ENCODE results near the gene PSG2. TPM values are rescaled to one million over a fixed set of nuclear protein-coding genes. Genes with fewer than 3 reads are reported as not detected.
"Not testable (repeated sequence)": the region's sequence is repeated elsewhere in the genome, so short reads cannot be mapped to it uniquely, and the experiment has no call there.

PSG2 gene
- total and polyA plus RNA-seq, 7 experiments from 2014 or later = 0.19 TPM; not detected in 6

- H3K4me1 ChIP-seq (ENCODE audit: control insufficient read depth in 2 of 2, insufficient read depth in 2 of 2, low read length in 2 of 2); H3K36me3 Mint-ChIP-seq; CTCF ChIA-PET; H3K4me3 ChIP-seq (ENCODE audit: low read length); H3K27ac ChIP-seq (ENCODE audit: low read depth, low read length); H3K9me3 ChIP-seq (ENCODE audit: control insufficient read depth in 2 of 3, low read length in 3 of 3); intact Hi-C loops (cut with micrococcal nuclease); H3K36me3 ChIP-seq (ENCODE audit: control insufficient read depth in 2 of 3, insufficient read depth in 3 of 3, low read length in 3 of 3); DNase-seq; H3K4me3 Mint-ChIP-seq; H3K27ac Mint-ChIP-seq; H3K9me3 Mint-ChIP-seq; H3K27me3 ChIP-seq (ENCODE audit: control insufficient read depth in 2 of 2, insufficient read depth in 2 of 2, low read length in 2 of 2); POLR2A ChIA-PET; ATAC-seq; H3K4me1 Mint-ChIP-seq: not testable (repeated sequence)
- peaks cover 0 to 44% (median 28%) of the 10 kb centered on the region in 5 donors for H3K27me3 Mint-ChIP-seq
Measured at GRCh38 chr19:43027061-43027460, 55.4 kb downstream of the PSG2 start.

- ATAC-seq; CTCF ChIA-PET; H3K27ac Mint-ChIP-seq; H3K9me3 Mint-ChIP-seq; H3K4me3 Mint-ChIP-seq; H3K27ac ChIP-seq (ENCODE audit: low read depth, low read length); DNase-seq; H3K4me3 ChIP-seq (ENCODE audit: low read length); H3K9me3 ChIP-seq (ENCODE audit: control insufficient read depth in 2 of 3, low read length in 3 of 3); POLR2A ChIA-PET; H3K4me1 ChIP-seq (ENCODE audit: control insufficient read depth in 2 of 2, insufficient read depth in 2 of 2, low read length in 2 of 2); H3K36me3 Mint-ChIP-seq; H3K4me1 Mint-ChIP-seq; H3K27me3 ChIP-seq (ENCODE audit: control insufficient read depth in 2 of 2, insufficient read depth in 2 of 2, low read length in 2 of 2); H3K36me3 ChIP-seq (ENCODE audit: control insufficient read depth in 2 of 3, insufficient read depth in 3 of 3, low read length in 3 of 3); intact Hi-C loops (cut with micrococcal nuclease): not testable (repeated sequence)
- peaks cover 0 to 40% (median 26%) of the 10 kb centered on the region in 5 donors for H3K27me3 Mint-ChIP-seq
Measured at GRCh38 chr19:43026369-43026768, 56.1 kb downstream of the PSG2 start, which contains the start of gene PSG11. Gene PSG11, minus strand, starts transcription at chr19:43026469. Its CDS starts 97 bp downstream, at chr19:43026372.

GRCh38 chr19:43022098-43022497 is 60.4 kb downstream of the PSG2 start:
- POLR2A ChIA-PET; H3K27ac Mint-ChIP-seq; DNase-seq; CTCF ChIA-PET; ATAC-seq; H3K9me3 Mint-ChIP-seq; H3K4me3 ChIP-seq (ENCODE audit: low read length); intact Hi-C loops (cut with micrococcal nuclease); H3K27ac ChIP-seq (ENCODE audit: low read depth, low read length); H3K36me3 ChIP-seq (ENCODE audit: control insufficient read depth in 2 of 3, insufficient read depth in 3 of 3, low read length in 3 of 3); H3K4me1 ChIP-seq (ENCODE audit: control insufficient read depth in 2 of 2, insufficient read depth in 2 of 2, low read length in 2 of 2); H3K4me3 Mint-ChIP-seq; H3K36me3 Mint-ChIP-seq; H3K9me3 ChIP-seq (ENCODE audit: control insufficient read depth in 2 of 3, low read length in 3 of 3); H3K4me1 Mint-ChIP-seq; H3K27me3 ChIP-seq (ENCODE audit: control insufficient read depth in 2 of 2, insufficient read depth in 2 of 2, low read length in 2 of 2): not testable (repeated sequence)
- H3K27me3 Mint-ChIP-seq = peaks cover 0 to 21% (median 12%) of the 10 kb centered on the region in 5 donors

GRCh38 chr19:43021629-43022028 is 60.9 kb downstream of the PSG2 start:
- H3K4me1 ChIP-seq (ENCODE audit: control insufficient read depth in 2 of 2, insufficient read depth in 2 of 2, low read length in 2 of 2); H3K9me3 ChIP-seq (ENCODE audit: control insufficient read depth in 2 of 3, low read length in 3 of 3); CTCF ChIA-PET; intact Hi-C loops (cut with micrococcal nuclease); POLR2A ChIA-PET; H3K36me3 ChIP-seq (ENCODE audit: control insufficient read depth in 2 of 3, insufficient read depth in 3 of 3, low read length in 3 of 3); H3K36me3 Mint-ChIP-seq; H3K27me3 ChIP-seq (ENCODE audit: control insufficient read depth in 2 of 2, insufficient read depth in 2 of 2, low read length in 2 of 2); DNase-seq; H3K4me1 Mint-ChIP-seq; H3K4me3 Mint-ChIP-seq; H3K4me3 ChIP-seq (ENCODE audit: low read length); ATAC-seq; H3K27ac Mint-ChIP-seq; H3K9me3 Mint-ChIP-seq; H3K27ac ChIP-seq (ENCODE audit: low read depth, low read length): not testable (repeated sequence)
- peaks cover 0 to 21% (median 8%) of the 10 kb centered on the region in 5 donors for H3K27me3 Mint-ChIP-seq

- intact Hi-C loops (cut with micrococcal nuclease); CTCF ChIA-PET; H3K4me1 ChIP-seq (ENCODE audit: control insufficient read depth in 2 of 2, insufficient read depth in 2 of 2, low read length in 2 of 2); H3K36me3 ChIP-seq (ENCODE audit: control insufficient read depth in 2 of 3, insufficient read depth in 3 of 3, low read length in 3 of 3); POLR2A ChIA-PET; H3K36me3 Mint-ChIP-seq; H3K27me3 ChIP-seq (ENCODE audit: control insufficient read depth in 2 of 2, insufficient read depth in 2 of 2, low read length in 2 of 2); H3K27ac ChIP-seq (ENCODE audit: low read depth, low read length); H3K27ac Mint-ChIP-seq; DNase-seq; H3K4me3 ChIP-seq (ENCODE audit: low read length); ATAC-seq; H3K4me1 Mint-ChIP-seq; H3K9me3 ChIP-seq (ENCODE audit: control insufficient read depth in 2 of 3, low read length in 3 of 3); H3K4me3 Mint-ChIP-seq; H3K9me3 Mint-ChIP-seq: not testable (repeated sequence)
- peaks cover 0 to 27% (median 9%) of the 10 kb centered on the region in 5 donors for H3K27me3 Mint-ChIP-seq
Measured at GRCh38 chr19:43019588-43019987, 62.9 kb downstream of the PSG2 start.

Other genes starting within 250 kb of the PSG2 start
- under 1 TPM in 2 of 5 experiments, not detected in 3; 0.37 to 0.64 TPM for gene PSG1, start 203.0 kb downstream of the PSG2 start, total RNA-seq
- not detected for gene PSG1, start 203.0 kb downstream of the PSG2 start, polyA plus RNA-seq
- not detected for gene PSG6, start 164.8 kb downstream of the PSG2 start, total RNA-seq
- gene PSG6, start 164.8 kb downstream of the PSG2 start, polyA plus RNA-seq = not detected
- gene PSG7, start 145.5 kb downstream of the PSG2 start, total RNA-seq = not detected
- gene PSG7, start 145.5 kb downstream of the PSG2 start, polyA plus RNA-seq = not detected
- gene PSG11, start 56.2 kb downstream of the PSG2 start, total RNA-seq = under 1 TPM in 1 of 5 experiments, not detected in 4; 0.27 TPM
- gene PSG11, start 56.2 kb downstream of the PSG2 start, polyA plus RNA-seq = not detected
- gene PSG5, start 103.8 kb upstream of the PSG2 start, total RNA-seq = under 1 TPM in 1 of 5 experiments, not detected in 4; 0.37 TPM
- not detected for gene PSG5, start 103.8 kb upstream of the PSG2 start, polyA plus RNA-seq
- gene PSG4, start 122.9 kb upstream of the PSG2 start, total RNA-seq = under 1 TPM in 2 of 5 experiments, not detected in 3; 0.21 to 0.66 TPM
- not detected for gene PSG4, start 122.9 kb upstream of the PSG2 start, polyA plus RNA-seq
- under 1 TPM in 1 of 5 experiments, not detected in 4; 0.34 TPM for gene PSG9, start 186.8 kb upstream of the PSG2 start, total RNA-seq
- not detected for gene PSG9, start 186.8 kb upstream of the PSG2 start, polyA plus RNA-seq

Measured in naive thymus-derived CD4-positive, alpha-beta T cell (primary cell).